Astrocyte (in vitro differentiated cells and primary cell): Measurements from ENCODE around the gene ZNF407. TPM values are rescaled to one million over a fixed set of nuclear protein-coding genes. Genes with fewer than 3 reads are reported as not detected.

Experiments used
- DNase-seq: peaks from one replicate; pipeline ENCODE4 v3.0.0-alpha.2; 2010; ENCODE audit warnings: low read depth
- FAIRE-seq: peaks from 2 replicates; lab custom pipeline; 2011; peaks lifted over from hg19 to GRCh38; lab: Jason Lieb, UNC
- H2AFZ ChIP-seq: 2 replicates; pipeline ENCODE4 v1.6.0; 2012; ENCODE audit warnings: low read depth, low read length, inconsistent platforms
- H3K27ac ChIP-seq: 2 replicates; pipeline ENCODE4 v1.5.1; 2011; ENCODE audit warnings: low read depth, low read length, inconsistent platforms
- H3K27me3 ChIP-seq: 2 replicates; pipeline ENCODE4 v1.6.0; 2011; ENCODE audit warnings: low read length, inconsistent platforms; ENCODE audit not compliant: insufficient read depth
- H3K36me3 ChIP-seq: 2 replicates; pipeline ENCODE4 v1.5.1; 2011; ENCODE audit warnings: low read length, inconsistent platforms; ENCODE audit not compliant: insufficient read depth
- H3K4me1 ChIP-seq: 2 replicates; pipeline ENCODE4 v1.5.1; 2011; ENCODE audit warnings: low read length, inconsistent platforms; ENCODE audit not compliant: insufficient read depth
- H3K4me2 ChIP-seq: 2 replicates; pipeline ENCODE4 v1.6.0; 2012; ENCODE audit warnings: low read length, inconsistent platforms
- H3K4me3 ChIP-seq: 2 replicates; pipeline ENCODE4 v1.5.1; 2011; ENCODE audit warnings: low read depth, mild to moderate bottlenecking, low read length, inconsistent platforms; ENCODE audit not compliant: insufficient read depth
- H3K79me2 ChIP-seq: 2 replicates; pipeline ENCODE4 v1.6.0; 2012; ENCODE audit warnings: mild to moderate bottlenecking, low read length, inconsistent platforms; ENCODE audit not compliant: insufficient read depth
- H3K9ac ChIP-seq: 2 replicates; pipeline ENCODE4 v1.6.0; 2012; ENCODE audit warnings: mild to moderate bottlenecking, low read length, inconsistent platforms
- H3K9me3 ChIP-seq: 2 replicates; pipeline ENCODE4 v1.5.1; 2012; ENCODE audit warnings: low read depth, mild to moderate bottlenecking, low read length, inconsistent platforms; ENCODE audit not compliant: insufficient read depth
- H4K20me1 ChIP-seq: 2 replicates; pipeline ENCODE4 v1.6.0; 2012; ENCODE audit warnings: low read length, inconsistent platforms; ENCODE audit not compliant: insufficient read depth
- H3K27ac Mint-ChIP-seq: one replicate; pipeline ENCODE4 v1.8.0; 2021; ENCODE audit warnings: mild to moderate bottlenecking, mixed read lengths; ENCODE audit not compliant: unreplicated experiment
- H3K27me3 Mint-ChIP-seq: one replicate; pipeline ENCODE4 v1.8.0; 2021; ENCODE audit warnings: low read depth, mixed read lengths; ENCODE audit not compliant: unreplicated experiment
- H3K36me3 Mint-ChIP-seq: one replicate; pipeline ENCODE4 v1.8.0; 2021; ENCODE audit warnings: low read depth, mixed read lengths; ENCODE audit not compliant: unreplicated experiment
- H3K4me1 Mint-ChIP-seq: one replicate; pipeline ENCODE4 v1.8.0; 2021; ENCODE audit warnings: low read depth, mixed read lengths; ENCODE audit not compliant: unreplicated experiment
- H3K4me3 Mint-ChIP-seq: one replicate; pipeline ENCODE4 v1.8.0; 2021; ENCODE audit warnings: mild to moderate bottlenecking, moderate library complexity, mixed read lengths; ENCODE audit not compliant: unreplicated experiment
- H3K9me3 Mint-ChIP-seq: one replicate; pipeline ENCODE4 v1.8.0; 2021; ENCODE audit warnings: mild to moderate bottlenecking, mixed read lengths; ENCODE audit not compliant: unreplicated experiment
- EZH2 ChIP-seq: IDR thresholded peaks from 2 replicates; pipeline ENCODE4 v1.6.1; 2012; ENCODE audit warnings: mild to moderate bottlenecking, low read length, inconsistent platforms; ENCODE audit not compliant: insufficient read depth
- total RNA-seq: library from RNA; stranded (reverse); gene quantifications from 2 replicates; pipeline ENCODE4 v1.2.1, GENCODE V29; 2021
- TF ChIP-seq, protein P1 (sequence below): IDR thresholded peaks from 2 replicates; pipeline ENCODE4 v1.5.1; 2011; ENCODE audit warnings: low read depth, mild to moderate bottlenecking, inconsistent platforms, low read length, moderate library complexity; ENCODE audit not compliant: insufficient read depth

The ZNF407 gene
- total RNA-seq, 1 donor from 2014 or later: 13.8 TPM

DNA sequence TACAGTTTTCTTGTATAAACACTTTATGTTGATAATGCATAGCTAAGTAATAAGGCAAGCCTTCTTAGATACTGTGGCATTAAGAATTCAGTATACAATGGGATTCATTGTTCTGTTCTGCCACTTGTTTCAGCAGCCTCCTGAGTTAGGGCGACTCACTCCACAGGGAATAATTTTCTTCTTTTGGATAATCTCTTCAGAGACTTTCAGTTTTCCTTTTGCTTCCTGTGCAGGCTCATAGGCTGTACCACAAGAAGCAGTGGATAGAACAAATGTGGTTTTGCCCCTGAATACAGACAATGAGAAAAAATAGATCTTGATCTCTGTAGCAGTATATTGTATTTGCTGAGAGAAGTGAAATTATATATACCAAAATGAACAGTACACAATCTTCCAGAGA, 298.0 kb downstream of the ZNF407 start:
- H3K9me3 Mint-ChIP-seq: no peaks in the 10 kb centered on the region
- Histone ChIP-seq H4K20me1 (no peaks in the 10 kb centered on the region), H3K9ac (no peak overlapping the region), H2AFZ (no peak overlapping the region), H3K27me3 (no peaks in the 10 kb centered on the region), H3K4me2 (no peak overlapping the region), H3K36me3 (no peaks in the 10 kb centered on the region), H3K27ac (no peak overlapping the region), H3K9me3 (no peaks in the 10 kb centered on the region), H3K4me3 (no peak overlapping the region), H3K79me2 (no peaks in the 10 kb centered on the region), H3K4me1 (peaks cover 8% of the 10 kb centered on the region)
- H3K36me3 Mint-ChIP-seq: no peaks in the 10 kb centered on the region
- FAIRE-seq (no peak), DNase-seq (peak; percentile 3)
- TF ChIP-seq EZH2: no peak
- TF ChIP-seq, protein P1, sequence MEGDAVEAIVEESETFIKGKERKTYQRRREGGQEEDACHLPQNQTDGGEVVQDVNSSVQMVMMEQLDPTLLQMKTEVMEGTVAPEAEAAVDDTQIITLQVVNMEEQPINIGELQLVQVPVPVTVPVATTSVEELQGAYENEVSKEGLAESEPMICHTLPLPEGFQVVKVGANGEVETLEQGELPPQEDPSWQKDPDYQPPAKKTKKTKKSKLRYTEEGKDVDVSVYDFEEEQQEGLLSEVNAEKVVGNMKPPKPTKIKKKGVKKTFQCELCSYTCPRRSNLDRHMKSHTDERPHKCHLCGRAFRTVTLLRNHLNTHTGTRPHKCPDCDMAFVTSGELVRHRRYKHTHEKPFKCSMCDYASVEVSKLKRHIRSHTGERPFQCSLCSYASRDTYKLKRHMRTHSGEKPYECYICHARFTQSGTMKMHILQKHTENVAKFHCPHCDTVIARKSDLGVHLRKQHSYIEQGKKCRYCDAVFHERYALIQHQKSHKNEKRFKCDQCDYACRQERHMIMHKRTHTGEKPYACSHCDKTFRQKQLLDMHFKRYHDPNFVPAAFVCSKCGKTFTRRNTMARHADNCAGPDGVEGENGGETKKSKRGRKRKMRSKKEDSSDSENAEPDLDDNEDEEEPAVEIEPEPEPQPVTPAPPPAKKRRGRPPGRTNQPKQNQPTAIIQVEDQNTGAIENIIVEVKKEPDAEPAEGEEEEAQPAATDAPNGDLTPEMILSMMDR: no peak
- H3K4me1 Mint-ChIP-seq: peaks cover 22% of the 10 kb centered on the region
- H3K27ac Mint-ChIP-seq: no peak overlapping the region
- no peaks in the 10 kb centered on the region for H3K27me3 Mint-ChIP-seq
- no peak overlapping the region for H3K4me3 Mint-ChIP-seq

DNA sequence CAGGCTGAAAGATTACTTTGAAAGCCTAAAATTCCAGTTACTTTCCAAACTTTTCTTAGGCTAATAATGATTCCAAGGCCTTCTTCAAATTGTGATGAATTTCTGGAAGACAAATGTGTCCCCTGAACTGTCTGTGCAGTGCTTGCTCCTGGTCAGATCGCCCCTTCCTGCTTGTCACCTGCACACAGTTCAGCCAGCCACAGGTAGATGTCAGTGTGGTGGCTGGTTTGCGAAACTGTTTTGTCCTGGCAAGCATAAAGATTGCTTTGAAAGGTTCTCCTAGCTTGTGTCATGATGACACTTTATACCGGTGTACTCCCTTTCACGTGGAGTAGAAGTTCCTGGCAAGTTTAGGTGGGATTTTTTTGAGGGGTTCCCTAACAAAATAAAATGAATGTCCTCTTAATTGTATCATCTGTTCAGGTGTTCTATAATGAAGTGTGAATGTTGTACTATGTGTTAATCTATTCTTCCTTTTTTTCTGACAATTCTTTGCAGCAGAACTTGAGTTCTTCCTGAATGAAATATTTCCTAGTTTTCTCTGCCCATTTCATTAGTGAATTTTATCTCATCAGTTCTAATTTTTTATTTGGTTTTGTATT, 298.8 kb downstream of the ZNF407 start:
- Histone ChIP-seq H3K79me2 (no peaks in the 10 kb centered on the region), H3K9me3 (no peaks in the 10 kb centered on the region), H3K9ac (no peak overlapping the region), H3K27ac (no peak overlapping the region), H3K4me2 (no peak overlapping the region), H3K27me3 (no peaks in the 10 kb centered on the region), H2AFZ (no peak overlapping the region), H3K4me1 (peaks cover 8% of the 10 kb centered on the region), H4K20me1 (no peaks in the 10 kb centered on the region), H3K4me3 (no peak overlapping the region), H3K36me3 (no peaks in the 10 kb centered on the region)
- Mint-ChIP-seq H3K27ac (no peak overlapping the region), H3K9me3 (no peaks in the 10 kb centered on the region), H3K4me3 (no peak overlapping the region), H3K4me1 (peaks cover 22% of the 10 kb centered on the region), H3K36me3 (no peaks in the 10 kb centered on the region), H3K27me3 (no peaks in the 10 kb centered on the region)
- DNase-seq (no peak), FAIRE-seq (no peak)
- TF ChIP-seq, protein P1: no peak
- no peak for TF ChIP-seq EZH2

DNA sequence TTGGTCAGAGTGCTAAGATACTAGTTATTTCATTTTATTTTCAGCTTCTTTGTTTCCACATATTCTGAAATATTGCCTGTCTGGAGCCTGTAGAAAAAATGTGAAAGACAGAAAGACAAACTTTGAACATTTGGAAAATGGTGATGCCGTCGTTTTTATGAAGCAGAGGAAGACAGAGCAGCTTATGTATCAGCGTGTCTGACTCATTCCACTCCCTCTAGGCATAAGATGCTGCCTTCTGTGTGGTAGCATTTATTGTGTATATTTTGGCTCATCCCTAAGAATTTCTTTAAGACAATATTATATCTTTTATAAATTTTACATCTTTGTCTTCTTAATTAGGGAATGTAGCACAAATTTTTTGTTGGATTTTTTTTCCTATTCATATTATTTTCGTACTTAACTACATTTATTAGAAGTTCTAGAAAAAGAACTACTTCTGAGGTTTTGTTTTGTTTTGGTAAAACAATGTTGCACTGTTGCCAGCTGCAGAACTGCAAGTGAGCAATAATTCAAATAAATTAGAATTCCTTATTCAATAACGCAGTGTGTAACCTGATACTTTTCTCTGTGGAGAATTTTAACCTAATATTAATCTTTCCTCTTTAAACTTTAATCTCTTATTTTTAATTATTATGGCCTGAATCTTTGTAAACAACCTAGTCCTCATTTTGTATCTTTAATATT, 300.4 kb downstream of the ZNF407 start:
- Histone ChIP-seq H3K9ac (no peak overlapping the region), H3K27me3 (no peaks in the 10 kb centered on the region), H3K4me3 (no peak overlapping the region), H3K4me2 (peak overlapping the region; percentile 25), H3K9me3 (no peaks in the 10 kb centered on the region), H4K20me1 (no peaks in the 10 kb centered on the region), H2AFZ (no peak overlapping the region), H3K79me2 (no peaks in the 10 kb centered on the region), H3K4me1 (peaks cover 8% of the 10 kb centered on the region), H3K27ac (no peak overlapping the region), H3K36me3 (no peaks in the 10 kb centered on the region)
- DNase-seq (peak; percentile 33), FAIRE-seq (no peak)
- TF ChIP-seq, protein P1: no peak
- no peak for TF ChIP-seq EZH2
- H3K4me3 Mint-ChIP-seq: no peak overlapping the region
- H3K9me3 Mint-ChIP-seq: no peaks in the 10 kb centered on the region
- H3K27me3 Mint-ChIP-seq: no peaks in the 10 kb centered on the region
- peaks cover 3% of the 10 kb centered on the region for H3K36me3 Mint-ChIP-seq
- no peak overlapping the region for H3K27ac Mint-ChIP-seq
- H3K4me1 Mint-ChIP-seq: peaks cover 22% of the 10 kb centered on the region
